IMR-90 (cell line): ENCODE measurements around the gene TEX22. TPM values are rescaled to one million over a fixed set of nuclear protein-coding genes. Genes with fewer than 3 reads are reported as not detected.

Experiments
- ATAC-seq: fragments of 200-7000 bp; cut with Tn5 transposase; 2 replicates; pipeline ENCODE4 v1.9.1; 2020; ENCODE audit warnings: low read depth, mild to moderate bottlenecking, moderate library complexity
- BruUV-seq: library from RNA; stranded (reverse); fragments of 400-500 nt; replicated peaks from 2 replicates; lab custom pipeline; 2021; lab: Mats Ljungman, UMichigan
- CTCF ChIA-PET: fragments of 300-600 bp; formaldehyde crosslinking; extraction: SDS; loops from one replicate; lab custom pipeline; 2021; ENCODE audit warnings: antibody characterized with exemption; lab: Yijun Ruan, JAX
- POLR2A ChIA-PET: fragments of 300-600 bp; sonication (Branson Sonifier 250); formaldehyde crosslinking; loops from one replicate; lab custom pipeline; 2022; ENCODE audit warnings: antibody characterized with exemption; ENCODE audit not compliant: unreplicated experiment; lab: Charles Lee
- DNase-seq: peaks from one replicate; pipeline ENCODE4 v3.0.0; 2013
- H2AFZ ChIP-seq: replicated peaks from 2 replicates; pipeline ENCODE3; 2013; ENCODE audit warnings: low read length, mild to moderate bottlenecking; ENCODE audit not compliant: poor library complexity
- H2AK5ac ChIP-seq: 2 replicates; pipeline ENCODE4 v1.6.1; 2013; ENCODE audit warnings: low read depth, low read length, inconsistent platforms
- H2AK9ac ChIP-seq: replicated peaks from 2 replicates; pipeline ENCODE3; 2013; ENCODE audit warnings: mild to moderate bottlenecking, low read depth, low read length, moderate library complexity; ENCODE audit not compliant: poor library complexity
- H2BK120ac ChIP-seq: 2 replicates; pipeline ENCODE4 v1.6.1; 2013; ENCODE audit warnings: low read depth, low read length, inconsistent platforms
- H2BK15ac ChIP-seq: 3 replicates; pipeline ENCODE4 v1.6.1; 2013; ENCODE audit warnings: low read depth, low read length, inconsistent platforms
- H2BK20ac ChIP-seq: 2 replicates; pipeline ENCODE4 v1.6.1; 2013; ENCODE audit warnings: low read depth, mild to moderate bottlenecking, inconsistent platforms, low read length, moderate library complexity
- H2BK5ac ChIP-seq: 2 replicates; pipeline ENCODE4 v1.6.1; 2013; ENCODE audit warnings: mild to moderate bottlenecking, low read depth, low read length, inconsistent platforms; ENCODE audit not compliant: poor library complexity, severe bottlenecking
- H3K14ac ChIP-seq: replicated peaks from 2 replicates; pipeline ENCODE4 v1.6.1; 2013; ENCODE audit warnings: low read depth, low read length, inconsistent platforms
- H3K18ac ChIP-seq: 2 replicates; pipeline ENCODE4 v1.6.1; 2013; ENCODE audit warnings: low read depth, low read length, control low read depth
- H3K23ac ChIP-seq: 2 replicates; pipeline ENCODE4 v1.6.1; 2013; ENCODE audit warnings: low read depth, low read length, inconsistent platforms
- H3K27ac ChIP-seq: 2 replicates; pipeline ENCODE4 v1.5.1; 2013; ENCODE audit warnings: mild to moderate bottlenecking, control low read depth, low read length; ENCODE audit not compliant: insufficient read depth
- H3K27me3 ChIP-seq: 2 replicates; pipeline ENCODE4 v1.6.1; 2013; ENCODE audit warnings: low read length; ENCODE audit not compliant: control insufficient read depth, insufficient read depth
- H3K36me3 ChIP-seq: 2 replicates; pipeline ENCODE4 v1.6.1; 2013; ENCODE audit warnings: low read length, mixed read lengths; ENCODE audit not compliant: control insufficient read depth, insufficient read depth
- H3K4ac ChIP-seq: 2 replicates; pipeline ENCODE4 v1.6.1; 2013; ENCODE audit warnings: low read depth, low read length, inconsistent platforms
- H3K4me1 ChIP-seq: 2 replicates; pipeline ENCODE4 v1.6.1; 2013; ENCODE audit warnings: low read length, mixed read lengths; ENCODE audit not compliant: control insufficient read depth, insufficient read depth
- H3K4me2 ChIP-seq: 2 replicates; pipeline ENCODE4 v1.6.1; 2013; ENCODE audit warnings: low read depth, mild to moderate bottlenecking, control low read depth, low read length, moderate library complexity
- H3K4me3 ChIP-seq: 2 replicates; pipeline ENCODE4 v1.5.1; 2013; ENCODE audit warnings: low read depth, mild to moderate bottlenecking, control low read depth, low read length, moderate library complexity; ENCODE audit not compliant: insufficient read depth
- H3K56ac ChIP-seq: 2 replicates; pipeline ENCODE4 v1.6.1; 2013; ENCODE audit warnings: low read length, inconsistent platforms; ENCODE audit not compliant: insufficient read depth; ENCODE audit errors: extremely low read depth
- H3K79me1 ChIP-seq, 2 experiments: 2 replicates each; pipeline ENCODE4 v1.6.1; 2013; ENCODE audit warnings: low read length in 2 of 2, inconsistent platforms in 1 of 2, low read depth in 1 of 2
- H3K9ac ChIP-seq: 2 replicates; pipeline ENCODE4 v1.6.1; 2013; ENCODE audit warnings: low read depth, low read length, control low read depth
- H3K9me1 ChIP-seq: 2 replicates; pipeline ENCODE4 v1.6.1; 2013; ENCODE audit warnings: low read length, inconsistent platforms; ENCODE audit not compliant: insufficient read depth
- H3K9me3 ChIP-seq: 2 replicates; pipeline ENCODE4 v1.6.1; 2013; ENCODE audit warnings: low read length; ENCODE audit not compliant: control insufficient read depth, insufficient read depth
- H4K20me1 ChIP-seq: 2 replicates; pipeline ENCODE4 v1.6.1; 2013; ENCODE audit warnings: low read length, inconsistent platforms; ENCODE audit not compliant: insufficient read depth
- H4K5ac ChIP-seq: 2 replicates; pipeline ENCODE4 v1.6.1; 2013; ENCODE audit warnings: mild to moderate bottlenecking, low read depth, low read length, control low read depth
- H4K8ac ChIP-seq, 2 experiments: 2 replicates each; pipeline ENCODE4 v1.6.1; 2013; ENCODE audit warnings: low read depth in 2 of 2, low read length in 2 of 2, control low read depth in 1 of 2, inconsistent platforms in 1 of 2
- H4K91ac ChIP-seq: 2 replicates; pipeline ENCODE4 v1.6.1; 2013; ENCODE audit warnings: low read depth, low read length, inconsistent platforms; ENCODE audit not compliant: insufficient read depth
- ELK1 ChIP-seq: fragments of 150-350 bp; IDR thresholded peaks from 2 replicates; pipeline ENCODE4 v1.6.1; 2016; ENCODE audit warnings: low read depth, mild to moderate bottlenecking, low read length, moderate library complexity, borderline replicate concordance
- MAZ ChIP-seq: IDR thresholded peaks from 2 replicates; pipeline ENCODE4 v1.6.1; 2012; ENCODE audit warnings: low read depth, mild to moderate bottlenecking, low read length, improper control_type of control experiment, moderate library complexity, borderline replicate concordance
- MXI1 ChIP-seq: IDR thresholded peaks from 2 replicates; pipeline ENCODE4 v1.6.1; 2012; ENCODE audit warnings: low read depth, mild to moderate bottlenecking, low read length, moderate library complexity, borderline replicate concordance
- RAD21 ChIP-seq: IDR thresholded peaks from 2 replicates; pipeline ENCODE4 v1.6.1; 2012; ENCODE audit warnings: low read length, improper control_type of control experiment
- WGBS, 2 experiments: methylation state at CpG; one replicate each; pipeline versions ENCODE4 v1.1.5 to v1.1.7; 2013; ENCODE audit warnings: missing lambda C conversion rate in 2 of 2; ENCODE audit not compliant: insufficient read length in 1 of 2; ENCODE audit errors: extremely low coverage in 2 of 2; 5-methylcytosine and 5-hydroxymethylcytosine counted together
- dilution Hi-C: fragments of 300-500 bp; cut with HindIII; formaldehyde crosslinking; loops from one replicate; pipeline ENCODE4 v1.14.3; 2018; ENCODE audit warnings: low sequenced_read_pairs; ENCODE audit not compliant: unreplicated experiment
- in situ Hi-C: fragments of 300-500 bp; cut with MboI; formaldehyde crosslinking; loops from 3 replicates; pipeline ENCODE4 v1.14.3; 2019; ENCODE audit warnings: low sequenced_read_pairs, inconsistent platforms, mixed read lengths
- intact Hi-C: fragments of 100-400 bp; cut with micrococcal nuclease; formaldehyde crosslinking; loops from 2 replicates; pipeline ENCODE4 v1.10.0; 2022
- polyA plus RNA-seq, 3 experiments: library from polyadenylated mRNA; depleted of rRNA; stranded (reverse); fragments of >200 nt; gene quantifications; 2 replicates each; pipeline ENCODE4 v1.2.3, GENCODE V29; 2012; ENCODE audit warnings: low replicate concordance in 1 of 3
- total RNA-seq: library from RNA; depleted of rRNA; stranded (reverse); fragments of >200 nt; gene quantifications from 2 replicates; pipeline ENCODE4 v1.2.3, GENCODE V29; 2012
- TF ChIP-seq, protein P1 (sequence below): conservative IDR thresholded peaks from 2 replicates; pipeline ENCODE4 v1.5.1; 2012; ENCODE audit warnings: mild to moderate bottlenecking, low read depth, low read length, improper control_type of control experiment

Gene TEX22
- total and polyA plus RNA-seq, 2 of the 4 experiments (the other 2 are of a cell fraction), result 0.10 to 0.18 TPM

- peaks cover 4 to 13% of the 10 kb centered on the region in 2 experiments; a peak in 3 of 4 replicates for H3K79me1 ChIP-seq
- H3K18ac ChIP-seq, result no peak overlapping the region
- H4K20me1 ChIP-seq, result no peaks in the 10 kb centered on the region; the same call in 1 of the 2 replicates
- H2BK120ac ChIP-seq, result no peak overlapping the region
- H3K36me3 ChIP-seq, result no peaks in the 10 kb centered on the region
- peak overlapping the region; percentile 55; the same call in 1 of the 2 replicates for H3K14ac ChIP-seq
- peak overlapping the region; percentile 69 for H3K4me2 ChIP-seq
- peak overlapping the region; percentile 18; the same call in 1 of the 2 replicates for H4K5ac ChIP-seq
- H2AFZ ChIP-seq, result peak overlapping the region; percentile 93
- H2BK15ac ChIP-seq, result no peak overlapping the region
- peaks cover 8% of the 10 kb centered on the region; the same call in 1 of the 2 replicates for H3K9me1 ChIP-seq
- no TSS peak for BruUV-seq
- peak overlapping the region; percentile 16; the same call in 1 of the 2 replicates for H3K4ac ChIP-seq
- in situ Hi-C loops, result no loop called here
- no peak overlapping the region for H2BK5ac ChIP-seq
- ATAC-seq, result peak; percentile 74
- dilution Hi-C loops, result no loop called here
- TF ChIP-seq ELK1 (no peak), MXI1 (peak; percentile 38; the same call in 1 of the 2 replicates), RAD21 (peak; percentile 25; the same call in 1 of the 2 replicates), MAZ (peak; percentile 88; the same call in 1 of the 2 replicates)
- TF ChIP-seq, protein P1, sequence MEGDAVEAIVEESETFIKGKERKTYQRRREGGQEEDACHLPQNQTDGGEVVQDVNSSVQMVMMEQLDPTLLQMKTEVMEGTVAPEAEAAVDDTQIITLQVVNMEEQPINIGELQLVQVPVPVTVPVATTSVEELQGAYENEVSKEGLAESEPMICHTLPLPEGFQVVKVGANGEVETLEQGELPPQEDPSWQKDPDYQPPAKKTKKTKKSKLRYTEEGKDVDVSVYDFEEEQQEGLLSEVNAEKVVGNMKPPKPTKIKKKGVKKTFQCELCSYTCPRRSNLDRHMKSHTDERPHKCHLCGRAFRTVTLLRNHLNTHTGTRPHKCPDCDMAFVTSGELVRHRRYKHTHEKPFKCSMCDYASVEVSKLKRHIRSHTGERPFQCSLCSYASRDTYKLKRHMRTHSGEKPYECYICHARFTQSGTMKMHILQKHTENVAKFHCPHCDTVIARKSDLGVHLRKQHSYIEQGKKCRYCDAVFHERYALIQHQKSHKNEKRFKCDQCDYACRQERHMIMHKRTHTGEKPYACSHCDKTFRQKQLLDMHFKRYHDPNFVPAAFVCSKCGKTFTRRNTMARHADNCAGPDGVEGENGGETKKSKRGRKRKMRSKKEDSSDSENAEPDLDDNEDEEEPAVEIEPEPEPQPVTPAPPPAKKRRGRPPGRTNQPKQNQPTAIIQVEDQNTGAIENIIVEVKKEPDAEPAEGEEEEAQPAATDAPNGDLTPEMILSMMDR, result peak; percentile 71
- H3K4me3 ChIP-seq, result peak overlapping the region; percentile 61
- no peak overlapping the region for H2BK20ac ChIP-seq
- no peaks in the 10 kb centered on the region for H3K9me3 ChIP-seq
- H4K91ac ChIP-seq, result no peak overlapping the region
- peak overlapping the region; percentile 70 for H2AK9ac ChIP-seq
- H3K27ac ChIP-seq, result no peak overlapping the region
- ChIA-PET POLR2A (no interaction called here), CTCF (no interaction called here)
- no peak overlapping the region for H3K56ac ChIP-seq
- H3K9ac ChIP-seq, result peak overlapping the region; percentile 46
- H3K27me3 ChIP-seq, result no peaks in the 10 kb centered on the region
- peak; percentile 52 for DNase-seq
- peak overlapping the region; percentile 55 to 81 for H4K8ac ChIP-seq
- no peak overlapping the region for H2AK5ac ChIP-seq
- intact Hi-C loops, result no loop called here
- peaks cover 12% of the 10 kb centered on the region for H3K4me1 ChIP-seq
- no peak overlapping the region for H3K23ac ChIP-seq
- WGBS, 2 experiments, result 7% methylated on average over 43 of the region's 79 CpGs; no CpG with 5 or more reads in 1 of the 2 experiments
Observed at GRCh38 chr14:105414456-105415371, 16.4 kb downstream of the TEX22 start.
